ENCODE results near the gene CAPRIN2.

CAPRIN2 gene, protein sequence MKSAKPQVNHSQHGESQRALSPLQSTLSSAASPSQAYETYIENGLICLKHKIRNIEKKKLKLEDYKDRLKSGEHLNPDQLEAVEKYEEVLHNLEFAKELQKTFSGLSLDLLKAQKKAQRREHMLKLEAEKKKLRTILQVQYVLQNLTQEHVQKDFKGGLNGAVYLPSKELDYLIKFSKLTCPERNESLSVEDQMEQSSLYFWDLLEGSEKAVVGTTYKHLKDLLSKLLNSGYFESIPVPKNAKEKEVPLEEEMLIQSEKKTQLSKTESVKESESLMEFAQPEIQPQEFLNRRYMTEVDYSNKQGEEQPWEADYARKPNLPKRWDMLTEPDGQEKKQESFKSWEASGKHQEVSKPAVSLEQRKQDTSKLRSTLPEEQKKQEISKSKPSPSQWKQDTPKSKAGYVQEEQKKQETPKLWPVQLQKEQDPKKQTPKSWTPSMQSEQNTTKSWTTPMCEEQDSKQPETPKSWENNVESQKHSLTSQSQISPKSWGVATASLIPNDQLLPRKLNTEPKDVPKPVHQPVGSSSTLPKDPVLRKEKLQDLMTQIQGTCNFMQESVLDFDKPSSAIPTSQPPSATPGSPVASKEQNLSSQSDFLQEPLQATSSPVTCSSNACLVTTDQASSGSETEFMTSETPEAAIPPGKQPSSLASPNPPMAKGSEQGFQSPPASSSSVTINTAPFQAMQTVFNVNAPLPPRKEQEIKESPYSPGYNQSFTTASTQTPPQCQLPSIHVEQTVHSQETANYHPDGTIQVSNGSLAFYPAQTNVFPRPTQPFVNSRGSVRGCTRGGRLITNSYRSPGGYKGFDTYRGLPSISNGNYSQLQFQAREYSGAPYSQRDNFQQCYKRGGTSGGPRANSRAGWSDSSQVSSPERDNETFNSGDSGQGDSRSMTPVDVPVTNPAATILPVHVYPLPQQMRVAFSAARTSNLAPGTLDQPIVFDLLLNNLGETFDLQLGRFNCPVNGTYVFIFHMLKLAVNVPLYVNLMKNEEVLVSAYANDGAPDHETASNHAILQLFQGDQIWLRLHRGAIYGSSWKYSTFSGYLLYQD

DNA sequence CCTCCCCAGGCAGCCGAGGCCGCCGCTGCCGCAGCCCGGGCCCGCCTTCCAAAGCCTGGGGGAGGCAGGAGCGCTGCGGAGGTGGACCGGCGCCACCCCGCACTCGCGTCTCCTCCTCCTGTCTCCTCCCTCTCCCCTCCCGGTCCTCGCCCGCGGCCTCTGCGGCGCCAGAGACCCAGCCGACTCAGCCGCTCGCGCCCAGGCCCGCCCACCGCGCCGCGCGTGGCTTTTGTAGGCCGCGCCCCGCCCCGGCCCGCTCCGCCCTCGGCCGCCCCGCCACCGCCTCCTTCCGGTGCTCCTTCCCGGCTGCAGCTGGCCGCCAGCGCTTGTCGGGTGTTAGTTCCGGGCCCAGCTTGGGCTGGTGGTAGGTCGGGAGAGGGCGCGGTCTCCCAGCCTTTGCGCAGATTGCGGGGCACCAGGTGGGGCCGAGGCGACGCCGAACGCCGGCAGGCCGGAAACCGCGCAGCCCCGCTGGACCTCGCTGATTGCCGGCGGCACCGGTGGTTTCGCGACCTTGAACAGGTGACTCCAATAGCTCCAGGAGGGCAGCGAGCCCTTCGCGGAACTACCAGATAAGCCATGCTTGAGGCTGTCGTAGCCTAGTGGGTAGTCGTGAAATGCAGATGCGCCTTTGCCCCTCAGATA is at the start of gene CAPRIN2:
Gene CAPRIN2 (minus strand): TSS at position 202 of the 645 bp plus-strand sequence. CDS start 1,431 bp downstream, outside the sequence.
- peak; percentile 87 for DNase-seq

- no peak for DNase-seq
These were observed 42.9 kb upstream of the CAPRIN2 start for GRCh38 chr12:30797689-30798088.

DNA sequence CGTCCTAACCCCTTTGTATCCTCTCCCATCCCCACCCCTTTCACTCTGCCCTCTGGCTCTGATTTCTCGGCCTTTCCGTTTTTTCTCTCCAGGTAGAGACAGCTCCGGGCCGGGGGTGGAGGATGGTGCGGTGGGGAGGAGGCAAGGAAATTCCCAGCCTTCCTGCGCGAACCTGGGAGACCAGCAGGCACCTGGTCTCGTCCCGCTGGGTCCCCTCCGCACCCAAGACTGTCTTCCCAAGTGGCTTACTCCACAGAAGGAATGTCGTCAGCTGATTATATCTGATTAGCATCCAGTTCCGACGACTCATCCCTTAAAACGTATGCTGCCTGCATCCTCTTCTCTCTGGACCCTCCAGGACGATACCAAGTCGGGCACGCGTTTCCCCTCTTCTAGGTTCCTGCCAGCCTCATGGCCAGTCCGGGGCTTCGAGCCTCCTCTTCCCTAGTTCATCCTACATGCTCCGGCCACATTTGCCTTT is 42.2 kb upstream of the CAPRIN2 start:
- no peak for DNase-seq

- DNase-seq: peak; percentile 37
These were observed 41.6 kb upstream of the CAPRIN2 start for GRCh38 chr12:30796313-30796780.

DNA sequence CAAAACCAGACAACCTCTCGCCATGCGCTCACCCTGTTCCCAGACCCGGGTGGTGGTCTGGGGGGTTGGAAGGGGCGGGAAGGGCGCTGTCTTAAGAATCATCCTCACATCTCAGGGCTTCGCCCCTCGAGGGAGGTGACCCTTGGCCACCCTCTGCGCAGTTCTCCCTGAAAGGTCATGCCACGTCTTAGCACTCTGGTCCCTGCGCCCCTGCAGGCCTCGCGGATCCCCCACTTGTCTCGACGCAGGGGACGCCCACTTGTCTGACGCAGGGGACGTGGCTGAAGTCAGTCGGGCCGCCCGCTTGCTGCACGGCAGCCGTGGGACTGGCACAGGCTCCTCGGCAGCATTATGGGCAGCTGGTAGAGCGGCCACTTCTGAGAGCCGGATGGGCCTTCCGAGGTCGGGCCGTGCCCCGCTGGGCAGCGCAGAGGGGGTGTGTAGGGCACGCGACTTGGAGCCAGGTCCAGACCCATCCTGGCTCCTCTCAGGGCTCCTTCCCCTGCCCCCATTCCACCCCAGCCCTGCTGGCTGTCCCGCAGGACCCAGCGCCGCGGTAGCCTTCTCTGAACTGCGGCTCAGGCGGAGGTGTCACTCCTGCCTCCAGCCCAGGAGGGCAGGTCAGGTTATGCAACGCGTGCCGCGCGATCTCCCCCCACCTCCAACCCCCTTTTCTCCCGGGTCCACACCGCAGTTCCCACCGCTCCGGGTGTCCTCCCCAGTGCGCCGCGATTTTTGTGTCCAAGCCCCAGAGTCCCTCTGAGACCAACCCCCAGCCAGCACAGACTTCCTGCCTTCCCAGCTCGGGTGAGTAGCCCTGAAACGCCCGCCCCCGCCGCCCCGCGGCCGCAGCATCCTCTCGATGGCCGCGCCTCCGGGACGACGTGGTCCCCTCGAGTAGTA is 40.9 kb upstream of the CAPRIN2 start:
- DNase-seq: no peak

DNA sequence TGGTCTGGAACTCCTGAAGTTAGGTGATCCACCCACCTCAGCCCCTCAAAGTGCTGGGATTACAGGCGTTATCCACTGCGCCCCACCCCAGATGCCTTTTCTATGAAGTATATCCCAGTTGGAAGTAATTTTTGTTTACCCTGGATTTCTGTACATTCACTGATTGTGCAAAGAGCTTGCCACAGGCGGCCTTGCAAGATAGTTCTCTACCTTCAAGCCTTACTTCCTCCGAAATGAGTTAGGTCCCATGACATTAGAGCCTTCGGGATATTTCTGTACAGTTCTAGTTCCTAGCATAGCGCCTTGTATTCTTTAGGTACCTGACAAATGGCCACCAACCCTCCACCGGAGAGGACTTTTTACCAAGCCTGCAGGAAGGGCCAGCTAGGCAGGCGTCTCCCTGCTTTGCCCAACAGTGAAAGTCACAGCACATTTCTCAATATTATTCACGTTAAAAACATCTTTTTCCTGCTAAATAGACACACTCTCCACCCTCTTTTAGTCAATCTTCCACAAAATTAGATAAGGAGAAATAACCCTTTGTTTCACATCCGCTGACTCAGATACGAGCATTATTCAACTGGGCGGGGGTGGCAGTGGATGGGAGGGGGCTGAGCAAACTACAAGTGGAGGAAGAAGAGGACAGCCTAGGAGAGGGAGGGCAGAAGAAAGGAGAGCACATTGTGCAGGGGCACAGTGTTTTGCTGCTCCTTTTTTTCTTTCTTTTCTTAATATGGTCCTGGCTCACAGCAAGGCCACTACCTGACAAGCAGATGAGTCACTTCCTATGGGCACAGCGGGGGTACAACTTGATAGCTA is 40.0 kb upstream of the CAPRIN2 start:
- no peak for DNase-seq

GRCh38 chr12:30794020-30794419 is 39.3 kb upstream of the CAPRIN2 start:
- no peak for DNase-seq

DNA sequence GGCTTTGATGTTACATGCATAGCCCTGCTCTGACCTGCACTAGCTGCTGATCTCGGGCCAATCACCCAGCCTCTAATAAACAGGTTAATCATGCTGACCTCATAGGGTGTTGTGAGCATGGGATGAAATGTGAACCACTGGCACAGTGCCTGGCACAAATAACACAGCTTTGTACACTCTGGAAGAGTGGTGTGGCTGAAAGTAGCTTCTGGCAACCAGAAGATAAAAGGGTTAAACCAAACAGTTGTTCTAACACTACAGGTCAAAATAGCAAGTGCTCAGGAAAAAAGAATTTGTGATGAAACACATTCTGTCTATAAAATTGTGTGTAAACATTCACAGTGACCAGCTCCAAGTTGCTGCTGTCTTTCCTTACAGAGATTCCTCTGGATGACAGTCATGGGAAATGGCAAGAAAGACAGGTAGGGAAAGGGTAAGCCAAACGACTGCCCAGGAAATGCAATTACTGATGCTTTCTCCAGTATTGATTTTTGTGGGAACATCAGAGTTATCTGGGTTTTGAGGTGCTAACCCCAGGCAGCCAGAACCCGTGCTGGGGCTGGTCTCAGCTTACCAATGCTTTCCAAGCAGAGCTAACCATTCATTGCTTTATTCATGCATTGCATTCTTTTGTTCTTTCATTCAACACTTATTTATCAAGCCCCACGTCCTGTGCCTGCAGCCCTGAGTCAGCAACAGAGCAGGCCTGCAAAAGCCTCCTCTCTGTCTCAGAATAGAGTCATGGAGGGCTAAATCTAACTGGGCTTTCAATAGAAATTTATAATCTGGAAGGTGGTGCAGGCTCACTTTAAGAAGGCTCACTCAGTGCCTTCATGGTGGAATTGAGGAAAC is 38.1 kb upstream of the CAPRIN2 start:
- DNase-seq: no peak

- DNase-seq: no peak
These were observed 37.3 kb upstream of the CAPRIN2 start for GRCh38 chr12:30792085-30792484.

DNA sequence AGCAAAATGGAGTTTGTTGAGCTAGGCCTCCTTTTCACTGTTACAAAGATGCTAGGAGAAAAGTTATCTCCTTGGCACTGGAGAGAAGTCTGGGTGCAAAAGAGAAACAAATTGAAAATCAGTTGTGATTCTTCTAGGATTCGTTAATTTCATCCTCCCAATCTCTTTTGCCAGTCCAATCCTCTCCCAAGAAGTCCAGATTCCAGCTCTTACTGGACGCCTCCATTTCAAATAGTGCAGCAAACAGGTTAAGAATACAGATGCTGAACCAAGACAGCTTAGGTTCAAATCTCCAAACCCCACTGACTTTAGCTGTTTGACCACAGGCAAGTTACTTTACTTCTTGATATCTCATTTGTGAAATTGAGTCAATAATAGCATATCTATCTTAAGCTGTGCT is 34.0 kb upstream of the CAPRIN2 start:
- DNase-seq: no peak

GRCh38 chr12:30785630-30786029 is 30.9 kb upstream of the CAPRIN2 start:
- no peak for DNase-seq

GRCh38 chr12:30784508-30784907 is 29.8 kb upstream of the CAPRIN2 start:
- DNase-seq: no peak

GRCh38 chr12:30783946-30784345 is 29.2 kb upstream of the CAPRIN2 start:
- DNase-seq: no peak

DNA sequence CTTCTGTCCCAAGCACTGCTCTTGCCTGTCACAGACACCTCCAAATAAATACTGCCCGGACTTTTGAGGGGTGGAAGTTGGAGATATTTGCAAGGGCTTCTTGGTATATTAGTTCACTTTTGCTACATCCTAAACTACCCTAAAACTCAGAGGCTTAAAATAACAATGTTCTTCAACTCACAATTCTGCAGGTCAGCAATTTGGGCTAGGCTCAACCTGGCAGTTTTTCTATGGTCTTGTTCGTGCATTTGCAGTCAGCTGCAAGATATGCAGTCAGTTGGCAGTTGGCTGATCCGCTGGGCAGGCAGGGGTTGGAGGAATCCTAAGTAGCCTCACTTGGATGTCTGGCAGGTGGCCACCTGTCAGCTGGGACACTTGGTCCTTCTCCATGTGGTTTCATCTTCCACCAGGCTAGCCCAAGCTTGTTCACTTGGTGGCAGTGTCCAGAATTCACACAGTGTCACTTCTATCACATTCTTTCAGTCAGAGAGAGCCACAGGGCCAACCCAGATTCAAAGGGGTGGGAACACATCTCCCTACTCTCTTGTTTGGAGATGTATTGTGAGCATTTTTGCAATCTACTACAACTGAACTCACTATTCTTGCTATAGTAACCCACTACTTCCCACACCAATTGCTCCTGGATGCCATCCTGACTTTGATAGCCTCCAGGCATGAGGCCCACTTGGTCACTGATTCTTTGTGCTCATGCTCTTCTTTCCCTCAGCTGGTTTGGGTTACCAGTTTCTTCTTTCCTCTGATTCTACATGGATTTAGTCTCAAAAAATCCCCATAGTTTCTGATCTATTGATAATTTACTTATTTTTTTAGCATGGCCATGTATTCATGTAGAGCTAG is 27.8 kb upstream of the CAPRIN2 start:
- no peak for DNase-seq

DNA sequence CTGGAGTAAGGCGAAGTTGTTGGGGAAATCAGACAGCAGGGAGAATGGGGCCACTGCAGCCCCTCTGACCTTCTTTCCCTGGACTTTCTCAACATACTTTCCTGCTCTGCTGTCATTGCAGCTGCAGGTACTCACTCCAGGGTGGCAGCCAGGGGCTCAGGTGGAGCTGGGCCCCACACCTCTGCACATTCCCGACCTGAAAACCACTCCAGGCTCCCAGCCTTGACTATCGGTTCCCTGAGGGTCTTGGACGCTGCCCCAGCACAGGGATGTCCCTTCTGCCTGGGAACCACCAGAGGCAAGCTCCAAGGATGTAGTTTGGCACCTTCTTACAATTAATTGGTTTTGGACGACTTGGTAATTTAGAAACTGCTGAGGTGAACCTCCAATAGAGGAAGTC is 24.8 kb upstream of the CAPRIN2 start:
- DNase-seq: no peak

GRCh38 chr12:30779178-30779577 is 24.4 kb upstream of the CAPRIN2 start:
- no peak for DNase-seq

DNA sequence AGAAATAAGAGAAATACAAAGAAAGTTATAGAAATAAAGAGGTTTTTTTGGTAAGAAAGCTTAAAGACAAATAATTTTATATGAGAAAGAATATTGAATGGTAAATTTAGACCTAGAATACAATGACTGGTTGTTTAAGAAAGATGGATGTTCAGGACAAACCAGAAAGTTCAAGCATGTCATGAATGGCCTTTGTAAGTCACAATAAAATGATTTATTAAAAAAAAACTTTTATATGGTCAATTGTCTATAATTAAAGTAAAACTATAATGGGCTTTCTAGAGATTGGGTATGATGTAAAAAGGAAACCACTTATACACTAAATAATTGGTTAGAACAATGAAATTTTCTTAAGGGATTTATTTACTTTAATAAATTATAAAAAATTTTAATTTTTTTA is 19.8 kb upstream of the CAPRIN2 start:
- no peak for DNase-seq

DNA sequence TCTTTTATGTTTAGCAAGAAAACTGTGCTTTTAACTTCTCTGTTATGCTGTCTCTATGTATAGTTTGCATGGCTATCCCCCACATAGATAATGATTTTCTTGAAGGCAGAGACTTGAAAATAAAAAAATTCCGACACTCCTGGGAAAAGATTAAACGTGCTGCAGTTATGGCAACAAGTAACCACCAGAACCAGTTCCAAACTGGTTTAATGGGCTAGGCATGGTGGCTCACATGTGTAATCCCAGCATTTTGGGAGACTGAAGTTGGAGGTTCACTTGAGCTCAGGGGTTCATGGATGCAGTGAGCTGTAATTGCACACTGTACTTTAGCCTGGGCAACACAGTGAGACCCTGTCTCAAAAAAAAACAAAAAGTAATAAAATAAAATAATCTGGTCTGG is 15.1 kb upstream of the CAPRIN2 start:
- DNase-seq: no peak

DNA sequence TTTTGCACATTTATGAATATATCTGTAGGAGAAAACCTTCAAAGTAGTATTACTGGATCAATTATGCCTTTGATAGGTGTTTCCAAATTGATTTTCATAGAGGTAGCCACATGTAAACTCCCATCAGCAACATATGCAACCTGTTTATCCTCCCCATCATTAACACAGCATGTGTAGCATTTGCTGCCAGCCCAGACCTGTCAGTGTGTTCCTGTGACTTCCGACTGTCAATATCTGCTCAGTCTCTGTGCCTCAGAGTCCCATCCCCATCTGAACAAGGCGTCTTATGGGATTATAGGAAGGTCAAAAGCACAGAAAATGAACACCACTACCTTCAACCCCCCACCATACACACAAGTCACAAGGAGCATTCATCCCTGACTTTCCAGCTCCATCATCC is 9.5 kb upstream of the CAPRIN2 start:
- peak; percentile 31 for DNase-seq

All from NCI-H510A treated with DMSO at 0.1 percent for 48 hours (cell line).